ENCODE results near the gene DOCK9. TPM values are rescaled to one million over a fixed set of nuclear protein-coding genes. Genes with fewer than 3 reads are reported as not detected.
"Not testable (repeated sequence)": the region's sequence is repeated elsewhere in the genome, so short reads cannot be mapped to it uniquely, and the experiment has no call there.

DOCK9 gene
- total RNA-seq, 1 donor from 2014 or later: 45.9 TPM

DNA sequence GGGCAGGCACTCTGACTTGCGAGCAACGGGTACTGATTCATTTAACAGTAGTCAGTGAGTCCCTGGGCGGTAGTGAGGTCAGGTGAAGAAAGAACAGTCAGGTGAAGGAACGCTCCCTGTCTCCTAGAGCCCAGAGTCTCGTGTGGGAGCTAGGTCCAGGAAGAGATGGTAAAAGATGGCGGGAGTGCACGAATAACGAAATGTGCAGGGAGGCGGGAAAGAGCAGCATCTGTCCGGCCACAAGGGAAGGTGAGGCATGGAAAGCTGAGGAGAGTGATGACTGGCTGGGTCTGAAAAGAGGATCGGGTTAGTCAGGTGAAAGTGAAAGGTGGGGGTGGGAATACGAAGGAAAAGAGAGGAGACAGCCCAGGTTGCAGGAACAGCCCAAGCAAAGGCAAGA is 161.5 kb downstream of the DOCK9 start:
- Mint-ChIP-seq H3K4me3 (ENCODE audit: unreplicated experiment) (no peak overlapping the region), H3K27me3 (ENCODE audit: low read depth) (no peaks in the 10 kb centered on the region), H3K27ac (ENCODE audit: unreplicated experiment) (no peak overlapping the region), H3K36me3 (ENCODE audit: low read depth) (peaks cover 6% of the 10 kb centered on the region), H3K9me3 (ENCODE audit: low read depth) (no peaks in the 10 kb centered on the region), H3K4me1 (ENCODE audit: low read depth) (peaks cover 12% of the 10 kb centered on the region)
- TF ChIP-seq, protein P1, sequence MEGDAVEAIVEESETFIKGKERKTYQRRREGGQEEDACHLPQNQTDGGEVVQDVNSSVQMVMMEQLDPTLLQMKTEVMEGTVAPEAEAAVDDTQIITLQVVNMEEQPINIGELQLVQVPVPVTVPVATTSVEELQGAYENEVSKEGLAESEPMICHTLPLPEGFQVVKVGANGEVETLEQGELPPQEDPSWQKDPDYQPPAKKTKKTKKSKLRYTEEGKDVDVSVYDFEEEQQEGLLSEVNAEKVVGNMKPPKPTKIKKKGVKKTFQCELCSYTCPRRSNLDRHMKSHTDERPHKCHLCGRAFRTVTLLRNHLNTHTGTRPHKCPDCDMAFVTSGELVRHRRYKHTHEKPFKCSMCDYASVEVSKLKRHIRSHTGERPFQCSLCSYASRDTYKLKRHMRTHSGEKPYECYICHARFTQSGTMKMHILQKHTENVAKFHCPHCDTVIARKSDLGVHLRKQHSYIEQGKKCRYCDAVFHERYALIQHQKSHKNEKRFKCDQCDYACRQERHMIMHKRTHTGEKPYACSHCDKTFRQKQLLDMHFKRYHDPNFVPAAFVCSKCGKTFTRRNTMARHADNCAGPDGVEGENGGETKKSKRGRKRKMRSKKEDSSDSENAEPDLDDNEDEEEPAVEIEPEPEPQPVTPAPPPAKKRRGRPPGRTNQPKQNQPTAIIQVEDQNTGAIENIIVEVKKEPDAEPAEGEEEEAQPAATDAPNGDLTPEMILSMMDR (IDR thresholded peaks at IDR 0.05): no peak
- DNase-seq (ENCODE audit: low spot score): no peak

GRCh38 chr13:98813993-98814392 is 163.9 kb downstream of the DOCK9 start:
- H3K36me3 Mint-ChIP-seq (ENCODE audit: low read depth): peaks cover 11% of the 10 kb centered on the region
- no peaks in the 10 kb centered on the region for H3K27me3 Mint-ChIP-seq (ENCODE audit: low read depth)
- DNase-seq (ENCODE audit: low spot score): no peak
- TF ChIP-seq, protein P1 (IDR thresholded peaks at IDR 0.05): no peak
- H3K4me1 Mint-ChIP-seq (ENCODE audit: low read depth): peaks cover 3% of the 10 kb centered on the region
- H3K4me3 Mint-ChIP-seq (ENCODE audit: unreplicated experiment): no peak overlapping the region
- no peak overlapping the region for H3K27ac Mint-ChIP-seq (ENCODE audit: unreplicated experiment)
- H3K9me3 Mint-ChIP-seq (ENCODE audit: low read depth): no peaks in the 10 kb centered on the region

DNA sequence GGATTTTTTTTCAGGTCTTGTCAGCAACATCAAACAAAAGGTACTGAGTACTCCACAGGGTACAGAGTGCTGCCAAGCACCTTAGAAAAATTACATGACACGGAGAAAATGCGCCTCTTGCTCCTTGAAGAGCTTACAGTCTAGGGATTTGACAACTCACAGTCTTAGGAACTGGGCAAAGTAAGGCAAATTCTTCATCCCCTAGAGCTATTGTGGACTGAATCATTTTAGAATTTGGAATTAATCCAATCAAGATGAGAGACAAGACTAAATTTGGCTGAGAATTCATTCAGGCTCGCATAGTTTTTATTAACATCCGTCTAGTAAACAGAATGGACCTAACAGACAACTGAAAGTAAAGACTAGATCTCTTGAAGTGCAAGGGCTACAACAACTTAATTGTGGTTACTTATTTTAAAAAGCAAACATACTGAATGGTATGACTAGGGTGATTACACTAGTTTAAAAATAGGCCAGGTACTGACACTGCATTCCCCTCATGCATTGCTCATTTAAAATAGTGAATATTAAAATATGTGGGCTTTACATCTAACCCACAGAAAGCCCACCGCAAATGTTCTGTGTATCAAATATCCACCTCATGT is 165.6 kb downstream of the DOCK9 start:
- H3K36me3 Mint-ChIP-seq (ENCODE audit: low read depth): peaks cover 14% of the 10 kb centered on the region
- not testable (repeated sequence) for H3K4me3 Mint-ChIP-seq (ENCODE audit: unreplicated experiment); DNase-seq (ENCODE audit: low spot score); H3K4me1 Mint-ChIP-seq (ENCODE audit: low read depth); H3K9me3 Mint-ChIP-seq (ENCODE audit: low read depth); H3K27me3 Mint-ChIP-seq (ENCODE audit: low read depth); H3K27ac Mint-ChIP-seq (ENCODE audit: unreplicated experiment)

GRCh38 chr13:98810746-98811145 is 167.1 kb downstream of the DOCK9 start:
- no peak for DNase-seq (ENCODE audit: low spot score)
- Mint-ChIP-seq H3K9me3 (ENCODE audit: low read depth) (no peaks in the 10 kb centered on the region), H3K27ac (ENCODE audit: unreplicated experiment) (no peak overlapping the region), H3K4me3 (ENCODE audit: unreplicated experiment) (no peak overlapping the region), H3K4me1 (ENCODE audit: low read depth) (peaks cover 3% of the 10 kb centered on the region), H3K27me3 (ENCODE audit: low read depth) (no peaks in the 10 kb centered on the region), H3K36me3 (ENCODE audit: low read depth) (peaks cover 12% of the 10 kb centered on the region)
- TF ChIP-seq, protein P1 (IDR thresholded peaks at IDR 0.05): no peak

GRCh38 chr13:98809345-98809777 is 168.5 kb downstream of the DOCK9 start:
- H3K4me3 Mint-ChIP-seq (ENCODE audit: unreplicated experiment): no peak overlapping the region
- peaks cover 14% of the 10 kb centered on the region for H3K36me3 Mint-ChIP-seq (ENCODE audit: low read depth)
- no peak overlapping the region for H3K27ac Mint-ChIP-seq (ENCODE audit: unreplicated experiment)
- no peaks in the 10 kb centered on the region for H3K9me3 Mint-ChIP-seq (ENCODE audit: low read depth)
- H3K4me1 Mint-ChIP-seq (ENCODE audit: low read depth): peaks cover 3% of the 10 kb centered on the region
- DNase-seq (ENCODE audit: low spot score): no peak
- H3K27me3 Mint-ChIP-seq (ENCODE audit: low read depth): no peaks in the 10 kb centered on the region
- TF ChIP-seq, protein P1 (IDR thresholded peaks at IDR 0.05): no peak

DNA sequence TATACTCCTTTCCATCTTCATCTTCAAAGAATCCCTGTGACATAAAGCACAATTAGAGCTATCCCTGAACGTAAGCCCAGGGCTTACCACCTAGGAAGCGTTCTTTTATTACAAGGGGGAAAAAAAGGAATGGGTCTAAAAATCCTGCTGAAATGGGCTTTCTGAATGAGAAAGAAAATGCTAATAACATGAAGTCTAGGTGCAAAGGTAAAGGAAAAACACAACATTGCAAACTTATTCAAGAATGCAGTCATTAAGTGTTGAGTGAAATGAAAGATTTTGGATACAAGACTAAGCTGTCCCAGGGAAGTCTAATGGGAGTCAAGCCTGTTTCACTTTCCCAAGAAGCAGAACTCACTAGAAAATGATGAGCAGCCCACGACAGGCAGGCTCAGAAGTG is 170.1 kb downstream of the DOCK9 start:
- no peaks in the 10 kb centered on the region for H3K27me3 Mint-ChIP-seq (ENCODE audit: low read depth)
- H3K4me3 Mint-ChIP-seq (ENCODE audit: unreplicated experiment): no peak overlapping the region
- H3K9me3 Mint-ChIP-seq (ENCODE audit: low read depth): no peaks in the 10 kb centered on the region
- TF ChIP-seq, protein P1 (IDR thresholded peaks at IDR 0.05): no peak
- no peaks in the 10 kb centered on the region for H3K4me1 Mint-ChIP-seq (ENCODE audit: low read depth)
- peaks cover 17% of the 10 kb centered on the region for H3K36me3 Mint-ChIP-seq (ENCODE audit: low read depth)
- no peak for DNase-seq (ENCODE audit: low spot score)
- no peak overlapping the region for H3K27ac Mint-ChIP-seq (ENCODE audit: unreplicated experiment)
